NAMALWA (cell line): Measurements from ENCODE around the gene FLYWCH1.

Experiments
- DNase-seq: peaks from one replicate; pipeline ENCODE4 v3.0.0-alpha.2; 2015; ENCODE audit warnings: low spot score

The FLYWCH1 gene, protein sequence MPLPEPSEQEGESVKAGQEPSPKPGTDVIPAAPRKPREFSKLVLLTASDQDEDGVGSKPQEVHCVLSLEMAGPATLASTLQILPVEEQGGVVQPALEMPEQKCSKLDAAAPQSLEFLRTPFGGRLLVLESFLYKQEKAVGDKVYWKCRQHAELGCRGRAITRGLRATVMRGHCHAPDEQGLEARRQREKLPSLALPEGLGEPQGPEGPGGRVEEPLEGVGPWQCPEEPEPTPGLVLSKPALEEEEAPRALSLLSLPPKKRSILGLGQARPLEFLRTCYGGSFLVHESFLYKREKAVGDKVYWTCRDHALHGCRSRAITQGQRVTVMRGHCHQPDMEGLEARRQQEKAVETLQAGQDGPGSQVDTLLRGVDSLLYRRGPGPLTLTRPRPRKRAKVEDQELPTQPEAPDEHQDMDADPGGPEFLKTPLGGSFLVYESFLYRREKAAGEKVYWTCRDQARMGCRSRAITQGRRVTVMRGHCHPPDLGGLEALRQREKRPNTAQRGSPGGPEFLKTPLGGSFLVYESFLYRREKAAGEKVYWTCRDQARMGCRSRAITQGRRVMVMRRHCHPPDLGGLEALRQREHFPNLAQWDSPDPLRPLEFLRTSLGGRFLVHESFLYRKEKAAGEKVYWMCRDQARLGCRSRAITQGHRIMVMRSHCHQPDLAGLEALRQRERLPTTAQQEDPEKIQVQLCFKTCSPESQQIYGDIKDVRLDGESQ

DNA sequence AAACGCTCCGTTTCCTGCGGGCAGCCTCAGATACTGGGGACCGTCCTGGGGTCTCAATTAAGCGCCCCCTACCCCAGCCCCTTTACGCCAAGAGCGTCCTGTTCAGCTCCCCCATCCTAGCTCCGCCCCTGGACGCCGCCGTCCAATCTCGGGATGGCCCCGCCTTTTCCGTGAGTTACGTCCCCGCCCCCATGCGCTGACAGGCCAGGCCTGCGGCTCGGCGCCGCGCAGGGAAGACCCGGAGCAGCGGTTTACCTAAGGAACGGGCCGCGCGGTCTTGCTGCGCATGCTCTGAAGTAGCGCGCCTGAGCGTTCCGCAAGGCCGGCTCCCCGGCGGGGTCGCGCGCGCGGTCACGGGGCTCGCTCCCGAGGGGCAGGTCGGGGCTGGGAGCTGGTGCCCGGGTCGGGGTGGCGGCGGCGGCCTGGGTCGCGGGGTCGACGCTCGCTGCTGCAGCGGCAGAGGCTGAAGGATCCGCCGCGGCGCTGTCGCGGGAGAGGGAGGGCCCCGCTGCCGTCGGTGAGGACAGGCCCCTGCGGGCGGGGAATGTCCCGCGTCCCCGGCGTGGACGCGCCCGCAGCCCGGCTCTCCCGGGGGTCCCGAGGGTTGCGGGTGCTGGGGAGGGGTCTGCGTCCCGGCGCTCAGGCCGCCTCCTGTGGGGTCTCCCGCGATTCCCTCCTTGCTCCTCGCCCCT, at the start of gene FLYWCH1:
FLYWCH1 (plus strand) TSS at position 294 of the 692 bp plus-strand sequence. CDS start 17,755 bp downstream, outside the sequence.
- peak; percentile 98 for DNase-seq

DNA sequence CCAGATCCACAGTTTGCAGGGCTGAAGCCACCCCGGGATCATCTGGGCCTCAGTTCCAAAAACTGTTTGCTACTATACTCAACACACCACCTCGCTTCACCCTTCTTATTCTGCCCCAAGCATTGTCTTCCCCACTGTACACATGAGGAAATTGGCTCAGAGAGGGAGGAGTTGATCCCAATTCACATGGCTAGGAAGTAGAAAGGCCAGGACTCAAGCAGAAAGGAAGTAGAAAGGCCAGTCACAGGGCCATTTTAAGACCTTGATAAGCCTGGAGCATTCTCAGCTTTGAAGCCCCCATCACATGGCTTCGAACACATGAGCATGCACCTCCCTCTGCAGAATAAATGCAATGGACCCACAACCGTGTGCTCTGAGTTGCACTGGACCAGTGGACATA, 46.1 kb upstream of the FLYWCH1 start:
- no peak for DNase-seq

DNA sequence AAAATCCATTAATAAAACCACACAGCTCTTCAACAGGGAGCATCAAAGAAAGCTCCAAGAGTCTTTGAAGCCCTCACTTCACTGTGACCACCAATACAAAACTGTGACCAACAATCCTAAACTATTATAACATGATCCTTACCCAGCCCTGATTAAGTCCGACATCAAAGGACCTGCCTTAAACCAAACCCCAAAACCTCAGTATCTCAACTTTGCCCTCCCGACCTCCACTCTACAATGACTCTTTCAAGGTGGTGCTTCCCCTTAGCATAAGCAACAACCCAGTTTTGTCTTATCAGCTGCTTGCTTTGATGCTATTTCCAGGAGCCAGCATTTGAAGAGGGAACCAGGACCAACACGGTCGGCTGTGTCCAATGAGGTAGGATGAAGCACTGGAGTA, 45.3 kb upstream of the FLYWCH1 start:
- no peak for DNase-seq

DNA sequence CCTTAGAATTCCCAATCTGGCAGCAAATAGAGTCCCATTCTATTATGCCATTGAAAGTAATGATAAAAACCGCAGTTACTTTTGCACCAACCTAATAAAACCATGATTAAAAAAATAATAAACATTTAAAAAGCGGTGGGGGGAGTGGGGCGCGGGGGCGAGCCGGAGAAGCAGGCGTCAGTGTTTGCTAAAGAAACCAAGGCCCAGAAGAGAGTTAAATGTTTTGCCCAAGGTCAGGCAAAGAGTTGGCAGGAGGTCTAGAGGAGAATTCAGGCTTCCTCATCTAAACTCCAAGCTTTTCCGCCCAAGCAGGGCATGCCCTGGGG, 44.1 kb upstream of the FLYWCH1 start:
- no peak for DNase-seq

DNA sequence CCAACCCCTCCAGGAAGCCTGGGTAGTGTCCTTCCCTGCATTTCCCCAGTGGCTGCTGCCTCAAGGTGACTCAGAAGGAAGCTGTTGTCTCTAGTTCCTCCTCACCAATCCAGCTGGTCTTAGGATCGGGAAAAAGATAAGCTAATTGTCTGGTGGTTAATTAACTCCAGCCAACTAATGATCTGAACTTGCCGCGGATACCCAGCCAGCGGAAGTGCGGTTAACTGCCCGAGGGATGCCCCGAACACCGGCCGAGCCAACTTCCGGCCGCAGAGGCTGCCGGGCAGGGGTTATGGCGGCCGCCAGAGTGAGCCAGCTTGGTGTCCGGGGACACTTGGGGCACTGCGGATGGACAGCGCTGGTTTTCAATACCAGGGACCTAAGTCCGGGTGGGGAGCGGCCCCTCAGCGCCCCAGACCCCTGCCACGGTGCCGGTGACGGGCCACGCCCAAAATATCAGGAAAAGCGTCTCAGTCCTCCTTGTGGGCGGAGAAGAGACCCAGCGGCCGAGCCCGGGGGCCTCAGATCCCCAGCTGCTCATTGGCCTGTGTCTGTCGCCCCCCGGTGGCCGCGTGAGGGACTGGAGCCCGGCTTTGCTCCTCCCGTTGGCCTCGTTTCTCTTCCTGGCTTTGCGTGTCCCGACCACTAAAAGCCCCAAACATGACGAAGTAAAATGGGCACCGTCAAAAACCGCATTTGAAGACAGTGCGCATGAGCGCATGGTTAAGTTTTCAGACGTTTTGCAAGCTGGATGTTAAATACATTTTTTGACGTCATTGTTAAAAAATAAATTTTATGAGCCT, 43.5 kb upstream of the FLYWCH1 start:
- DNase-seq = peak; percentile 95

DNA sequence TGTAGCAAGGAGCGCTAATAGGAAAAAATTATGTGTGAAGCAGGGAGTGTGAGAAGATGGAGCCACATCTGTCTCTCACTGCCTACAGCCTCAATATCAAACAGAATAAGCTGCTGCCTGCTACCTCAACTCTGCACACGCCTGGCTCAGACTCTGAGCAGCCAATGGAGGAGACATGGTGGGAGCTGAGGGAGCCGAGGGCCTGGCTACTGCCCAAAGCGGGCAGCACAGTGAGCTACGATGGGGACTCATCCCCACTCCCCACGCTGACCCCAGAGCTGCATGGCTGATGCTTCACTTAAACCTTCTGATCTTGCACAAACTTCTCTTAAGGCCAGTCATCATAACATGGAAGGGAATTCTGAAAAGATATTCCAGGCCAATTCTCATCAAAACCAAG, 39.8 kb upstream of the FLYWCH1 start:
- no peak for DNase-seq

DNA sequence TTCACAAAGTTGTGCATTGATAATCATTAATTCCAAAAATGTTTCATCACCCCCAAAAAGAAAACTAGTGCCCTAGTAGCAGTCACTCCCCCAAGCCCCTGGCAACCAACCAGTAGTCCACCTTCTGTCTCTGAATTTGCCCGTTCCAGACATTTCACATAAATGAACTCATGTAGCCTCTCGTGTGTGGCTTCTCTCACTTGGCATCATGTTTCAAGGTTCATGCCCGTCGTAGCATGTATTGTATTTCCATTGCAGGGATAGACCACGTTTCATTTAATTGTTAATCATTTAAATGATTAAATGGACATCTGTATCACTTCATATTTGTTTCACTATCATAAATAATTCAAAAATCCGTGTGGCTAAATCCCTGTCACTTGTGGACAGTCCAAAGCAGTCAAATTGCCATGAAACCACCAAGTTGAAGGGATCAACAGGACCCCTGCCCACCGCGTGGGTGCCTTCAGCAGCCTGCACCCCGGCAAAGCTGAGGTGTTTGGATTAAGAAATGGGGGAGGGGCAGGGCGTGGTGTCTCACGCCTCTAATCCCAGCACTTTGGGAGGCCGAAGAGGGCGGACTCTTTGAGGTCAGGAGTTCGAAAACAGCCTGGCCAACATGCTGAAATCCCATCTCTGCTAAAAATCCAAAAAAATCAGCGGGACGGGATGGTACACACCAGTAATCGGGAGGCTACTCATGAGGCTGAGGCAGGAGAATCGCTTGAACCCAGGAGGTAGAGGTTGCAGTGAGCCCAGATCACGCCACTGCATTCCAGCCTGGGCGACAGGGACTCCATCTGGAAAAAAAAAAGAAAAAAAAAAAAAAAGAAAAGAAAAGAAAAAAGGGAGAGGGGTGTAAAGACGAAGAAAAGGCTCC, 37.5 kb upstream of the FLYWCH1 start:
- no peak for DNase-seq

DNA sequence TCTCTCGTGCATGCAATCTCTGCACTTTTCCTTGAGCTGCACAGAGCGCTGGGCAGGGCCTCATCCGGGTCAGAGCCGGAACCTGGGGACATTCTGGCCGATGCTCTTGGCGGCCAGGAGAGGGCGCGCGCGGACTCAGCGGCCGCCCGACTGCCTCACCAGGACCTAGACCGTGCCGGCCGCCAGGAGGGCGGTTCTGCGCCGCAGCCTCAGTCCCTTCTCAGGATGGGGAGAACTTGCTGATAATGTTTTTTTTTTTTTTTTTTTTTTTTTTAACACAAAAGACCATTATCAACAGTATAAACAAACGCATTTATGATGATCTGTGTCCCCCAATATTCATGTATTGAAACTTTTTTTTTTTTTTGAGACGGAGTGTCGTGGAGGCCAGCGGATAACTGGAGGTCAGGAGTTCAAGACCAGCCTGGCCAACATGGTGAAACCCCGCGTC, 36.8 kb upstream of the FLYWCH1 start:
- DNase-seq = peak; percentile 84

DNA sequence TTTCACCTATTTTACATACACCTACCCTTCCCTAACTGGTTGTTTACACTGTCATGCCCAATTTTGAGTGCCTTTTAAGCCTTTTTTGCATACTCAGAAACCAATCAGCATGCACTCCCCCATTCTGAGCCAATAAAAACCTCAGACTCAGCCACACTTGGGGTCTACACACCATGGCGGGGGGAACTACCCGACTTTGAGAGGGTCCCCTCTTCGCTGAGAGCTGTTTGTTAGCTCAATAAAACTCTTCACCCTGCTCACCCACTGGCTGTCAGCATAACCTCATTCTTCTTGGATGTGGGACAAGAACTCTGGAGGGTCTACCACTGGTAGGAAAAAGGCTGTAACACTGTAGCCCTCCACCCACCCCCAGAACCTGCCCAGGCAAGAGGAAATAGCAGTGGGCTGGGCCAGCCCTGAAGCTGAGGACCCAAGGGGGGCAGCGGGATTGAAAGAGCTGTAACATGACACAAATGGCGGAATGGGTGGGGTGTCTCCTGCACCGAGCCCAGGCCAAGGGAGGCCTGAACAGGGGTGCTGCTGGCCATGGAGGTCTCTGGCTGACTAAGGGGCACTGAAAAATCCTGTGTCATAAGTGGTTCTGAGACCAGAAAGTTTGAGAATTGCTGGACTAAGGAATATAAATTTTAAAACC, 31.8 kb upstream of the FLYWCH1 start:
- no peak for DNase-seq

DNA sequence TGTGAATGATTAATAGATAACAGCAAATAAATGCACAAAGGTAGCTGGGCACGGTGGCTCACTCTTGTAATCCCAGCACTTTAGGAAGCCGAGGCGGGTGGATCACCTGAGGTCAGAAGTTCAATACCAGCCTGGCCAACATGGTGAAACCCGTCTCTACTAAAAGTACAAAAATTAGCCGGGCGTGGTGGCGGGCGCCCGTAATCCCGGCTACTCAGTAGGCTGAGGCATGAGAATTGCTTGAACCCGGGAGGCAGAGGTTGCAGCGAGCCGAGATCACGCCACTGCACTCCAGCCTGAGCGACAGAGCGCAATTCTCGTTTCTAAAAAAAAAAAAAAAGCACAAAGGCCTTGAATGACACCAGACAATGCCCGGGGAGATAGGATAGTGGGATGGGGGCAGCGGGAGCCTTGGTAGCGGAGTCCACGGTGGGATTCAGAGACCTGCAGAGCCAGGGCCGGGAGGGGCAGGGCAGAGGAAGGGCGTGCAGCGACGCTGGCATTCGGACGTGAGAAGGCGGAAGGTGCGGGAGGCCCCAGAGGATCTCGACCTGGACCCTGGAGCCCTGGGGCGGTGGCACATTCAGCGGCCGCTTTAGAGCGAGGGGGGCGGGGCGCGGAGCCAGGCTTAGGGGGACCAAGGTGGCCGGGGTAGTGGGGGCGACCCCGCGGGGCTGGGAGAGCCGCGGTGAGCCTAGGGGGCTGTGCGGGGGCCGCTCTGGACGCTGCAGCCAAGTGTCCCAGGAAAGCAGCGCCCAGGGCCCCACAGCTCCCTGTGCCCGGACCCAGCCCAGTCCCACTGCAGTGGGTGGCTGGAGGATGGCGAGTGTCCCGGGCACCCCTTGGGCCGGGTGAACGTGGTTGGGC, 29.7 kb upstream of the FLYWCH1 start:
- DNase-seq = no peak

DNA sequence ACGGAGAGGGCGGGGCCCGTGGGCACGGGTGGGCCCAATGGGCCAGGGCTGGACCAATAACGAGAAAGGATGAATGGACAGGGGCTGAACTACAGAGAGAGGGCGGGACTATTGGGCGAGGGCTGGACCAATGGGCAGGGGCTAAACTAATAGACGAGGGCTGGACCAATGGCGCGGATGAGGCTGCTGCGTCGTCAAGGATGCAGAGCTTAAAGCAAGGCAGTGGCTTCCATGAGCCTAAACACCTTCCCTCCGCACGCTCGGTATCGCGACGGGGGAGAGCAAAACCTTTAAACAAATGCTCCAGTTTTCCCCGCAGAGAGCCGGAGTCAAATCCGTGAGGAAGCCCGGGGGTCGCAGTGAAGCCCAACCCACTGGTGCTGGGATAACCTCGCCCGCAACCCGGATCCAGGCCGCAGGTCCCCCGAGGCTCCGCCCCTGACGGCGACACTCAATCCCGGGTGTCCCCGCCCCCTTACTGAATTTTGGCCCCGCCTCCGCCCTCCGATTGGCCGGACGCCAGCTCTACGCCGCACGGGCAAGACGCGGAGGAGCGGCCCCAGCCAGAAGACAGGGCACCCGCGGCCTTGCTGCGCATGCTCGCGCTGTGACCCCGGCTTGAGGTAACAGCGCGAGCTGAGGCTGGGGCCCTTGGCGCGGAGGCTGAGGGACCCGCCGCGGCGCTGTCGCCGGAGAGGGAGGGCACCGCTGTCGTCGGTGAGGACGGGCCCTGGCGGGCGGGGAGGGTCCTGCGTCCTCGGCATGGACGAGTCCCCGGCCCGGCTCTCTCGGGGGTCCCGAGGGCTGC, 28.9 kb upstream of the FLYWCH1 start, which contains the start of gene FLYWCH2:
FLYWCH2 (plus strand) TSS at position 566 of the 808 bp plus-strand sequence. CDS start 13,235 bp downstream, outside the sequence.
- peak; percentile 99 for DNase-seq

DNA sequence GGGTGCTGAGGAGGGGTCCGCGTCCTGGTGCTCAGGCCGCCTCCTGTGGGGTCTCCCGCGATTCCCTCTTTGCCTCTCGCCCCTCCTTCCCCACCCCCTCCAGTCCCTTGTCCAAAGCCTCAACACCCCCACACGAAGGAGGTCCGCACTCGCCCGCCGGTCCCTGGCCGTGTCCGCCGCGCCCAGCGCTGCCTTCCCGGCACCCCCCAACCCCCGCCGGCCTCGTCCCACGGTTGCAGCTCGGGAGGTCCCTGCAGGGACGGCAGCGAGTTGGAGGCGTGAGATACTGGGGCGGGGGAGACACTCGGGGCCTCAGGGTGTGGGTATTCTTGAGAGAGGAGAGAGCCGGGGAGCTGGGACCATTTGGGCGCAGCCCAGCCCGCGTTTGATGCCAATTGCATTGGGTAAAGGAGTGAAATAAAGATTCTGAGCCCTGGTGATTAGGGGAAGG, 28.2 kb upstream of the FLYWCH1 start:
- DNase-seq = peak; percentile 28

DNA sequence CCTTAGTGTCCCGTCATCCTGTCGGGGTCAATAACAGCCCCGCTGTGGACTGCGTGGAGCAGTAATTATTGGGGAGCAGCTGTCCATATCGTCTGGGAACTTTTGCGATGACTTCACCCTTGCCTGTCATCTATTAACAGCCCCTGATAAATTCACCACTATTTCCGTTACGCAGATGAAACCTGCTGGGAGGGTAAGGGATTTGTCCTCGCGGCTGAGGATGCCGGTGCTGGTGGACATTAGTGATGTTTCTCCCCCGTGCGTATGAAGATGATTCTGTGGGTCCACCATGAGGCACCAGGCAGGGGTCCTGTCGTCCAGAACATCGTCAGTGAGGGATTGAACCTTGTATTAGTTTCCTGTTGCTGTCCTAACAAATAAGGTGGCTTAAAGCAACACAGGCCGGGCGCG, 27.7 kb upstream of the FLYWCH1 start:
- DNase-seq = no peak

DNA sequence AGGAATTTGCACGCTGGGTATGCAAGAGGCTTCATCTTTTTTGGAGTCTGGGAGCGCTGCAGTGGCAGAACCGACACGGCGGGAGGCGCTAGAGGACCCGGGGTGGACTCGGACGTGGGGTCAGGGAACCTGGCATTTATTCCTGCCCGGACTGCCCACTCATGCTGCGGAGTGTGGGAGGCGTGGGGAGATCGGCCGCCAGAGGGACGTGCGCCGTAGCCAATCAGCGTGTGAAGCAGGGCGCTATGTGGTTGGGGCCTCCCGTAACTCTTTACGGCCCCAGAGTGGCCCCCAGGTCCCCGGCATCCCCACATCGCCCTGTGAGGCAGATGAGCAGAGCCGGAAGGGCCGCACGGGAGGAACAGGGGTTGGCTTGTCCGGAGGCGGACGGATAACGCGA, 17.5 kb upstream of the FLYWCH1 start:
- DNase-seq = no peak

DNA sequence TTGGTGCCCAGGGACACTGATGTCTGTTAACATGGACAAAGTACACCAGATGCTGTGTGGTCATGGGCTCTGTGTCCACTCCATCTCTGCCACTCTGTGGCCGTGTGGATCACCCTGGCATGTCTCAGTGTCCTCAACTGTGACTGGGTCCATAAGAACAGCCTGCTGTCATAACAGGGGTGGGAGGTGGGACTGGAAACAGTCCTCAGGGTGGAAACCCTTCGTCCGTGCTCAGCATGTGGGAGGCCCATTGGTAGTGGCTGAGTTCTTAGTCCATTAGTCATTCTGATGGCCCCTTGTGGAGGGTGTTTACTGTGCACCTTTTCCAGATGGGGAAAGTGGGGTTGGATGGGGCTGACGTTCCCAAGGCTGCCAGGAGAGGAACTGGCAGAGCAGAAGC, 15.9 kb upstream of the FLYWCH1 start:
- no peak for DNase-seq

DNA sequence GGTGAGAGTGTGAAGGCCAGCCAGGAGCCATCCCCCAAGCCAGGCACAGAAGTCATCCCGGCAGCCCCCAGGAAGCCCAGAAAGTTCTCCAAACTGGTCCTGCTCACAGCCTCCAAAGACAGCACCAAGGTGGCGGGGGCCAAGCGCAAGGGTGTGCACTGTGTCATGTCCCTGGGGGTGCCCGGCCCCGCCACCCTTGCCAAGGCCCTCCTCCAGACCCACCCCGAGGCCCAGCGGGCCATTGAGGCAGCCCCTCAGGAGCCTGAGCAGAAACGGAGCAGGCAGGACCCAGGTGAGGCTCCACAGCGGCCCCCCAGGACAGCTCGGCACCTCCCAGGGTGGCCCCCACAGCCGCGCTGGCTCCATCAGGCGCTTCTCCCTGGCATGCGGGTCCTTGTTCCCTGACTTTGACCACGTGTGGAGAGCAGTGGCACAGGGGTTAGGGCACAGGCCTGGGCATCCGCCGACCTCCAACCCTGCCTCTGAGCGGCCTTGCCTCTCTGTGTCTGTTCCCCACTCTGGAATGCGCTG, 15.2 kb upstream of the FLYWCH1 start:
- DNase-seq = no peak

DNA sequence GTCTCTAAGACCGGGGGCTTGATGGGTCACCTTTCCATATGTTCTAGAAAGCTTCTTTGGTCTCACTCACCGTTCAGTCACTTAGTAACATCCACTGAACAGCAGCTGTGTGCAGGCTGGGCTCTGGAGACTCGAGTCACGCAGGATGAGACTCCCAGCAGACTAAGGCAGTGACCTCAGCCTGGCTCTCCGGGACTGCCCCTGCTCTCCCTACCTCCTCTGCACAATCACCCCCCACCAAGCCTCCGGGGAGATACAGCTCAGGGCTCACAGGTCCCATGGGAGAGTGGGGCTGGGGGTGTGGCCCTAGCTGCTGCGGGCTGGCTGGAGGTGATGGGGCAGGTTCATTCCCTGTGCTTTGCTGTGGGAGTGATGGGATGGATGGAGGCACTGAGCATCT, 14.6 kb upstream of the FLYWCH1 start:
- peak; percentile 53 for DNase-seq
